Measurements from ENCODE around the gene FER1L5.

Gene FER1L5

DNA sequence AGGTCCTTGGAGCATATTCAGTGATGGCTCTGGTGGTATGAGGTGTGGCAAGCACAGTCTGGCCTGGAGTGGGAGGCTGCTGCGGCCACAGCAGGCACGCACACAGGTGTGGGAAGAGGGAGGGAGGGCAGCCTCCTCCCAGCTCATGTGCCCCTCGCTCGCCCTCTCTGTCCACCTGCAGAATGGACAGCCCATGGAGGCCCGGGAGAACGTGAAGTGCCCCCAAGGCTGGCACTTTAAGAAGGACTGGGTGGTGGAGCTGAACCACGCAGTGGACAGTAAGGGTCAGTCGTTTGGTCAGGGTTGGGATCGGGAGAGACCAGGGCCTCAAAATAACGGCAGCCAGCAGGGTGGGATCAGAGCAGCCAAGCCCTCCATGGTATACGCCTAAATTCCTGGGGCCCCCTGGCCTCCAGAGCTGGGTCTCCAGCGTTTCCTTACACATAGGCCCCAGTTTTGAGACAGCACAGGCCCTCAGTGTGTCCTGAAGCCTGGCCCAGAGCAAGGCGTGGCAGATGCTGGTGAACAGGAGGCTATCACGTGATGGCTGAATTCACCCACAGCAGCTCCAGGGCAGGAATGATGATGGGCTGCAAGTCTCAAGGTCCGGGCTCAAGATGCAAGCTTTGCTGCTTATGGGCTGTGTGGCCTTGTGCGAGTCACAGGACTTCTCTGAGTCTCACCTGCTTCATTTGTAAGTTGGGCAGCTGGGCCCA, 47.9 kb downstream of the FER1L5 start:
- in situ Hi-C loops (cut with MboI; ENCODE audit: low sequenced_read_pairs, unreplicated experiment) = no loop called here

DNA sequence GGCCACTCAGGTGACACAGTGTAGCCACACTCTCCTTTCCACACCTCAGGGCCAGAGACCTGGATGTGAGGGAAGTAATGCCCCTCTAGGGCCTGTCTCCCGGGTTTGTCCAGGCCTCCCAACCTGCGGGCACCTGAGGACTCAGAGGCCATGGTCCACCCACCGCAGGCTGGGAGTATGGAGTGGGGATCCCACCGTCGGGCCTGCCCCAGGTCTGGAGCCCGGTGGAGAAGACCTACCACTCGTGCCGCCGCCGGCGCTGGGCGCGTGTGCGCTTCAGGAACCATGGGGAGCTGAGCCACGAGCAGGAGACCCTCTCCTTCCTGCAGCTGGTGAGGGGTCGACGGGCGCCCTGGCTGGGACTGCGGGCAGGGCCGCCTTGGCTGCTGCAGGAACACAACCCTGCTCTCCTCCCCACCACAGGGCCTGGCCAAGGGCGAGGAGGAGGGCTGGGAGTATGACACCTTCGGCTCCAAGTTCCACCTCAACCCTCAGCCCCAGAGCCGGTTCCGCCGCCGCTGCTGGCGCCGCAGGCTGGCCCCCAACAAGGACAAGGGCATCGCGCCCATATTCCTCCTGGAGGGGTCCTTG, 48.6 kb downstream of the FER1L5 start:
- DNase-seq (ENCODE audit: low spot score) = no peak
- in situ Hi-C loops (cut with MboI; ENCODE audit: low sequenced_read_pairs, unreplicated experiment) = no loop called here
- no peak for TF ChIP-seq CTCF (IDR thresholded peaks at IDR 0.05; ENCODE audit: borderline replicate concordance, control extremely low read depth, extremely low read depth, insufficient read depth, missing control alignments)

More for the DNA sequence above, 47.9 kb downstream of the FER1L5 start:
- no peak for DNase-seq (ENCODE audit: low spot score)
- TF ChIP-seq CTCF (IDR thresholded peaks at IDR 0.05; ENCODE audit: borderline replicate concordance, control extremely low read depth, extremely low read depth, insufficient read depth, missing control alignments) = no peak

GRCh38 chr2:96692094-96692971, 49.8 kb downstream of the FER1L5 start:
- in situ Hi-C loops (cut with MboI; ENCODE audit: low sequenced_read_pairs, unreplicated experiment) = no loop called here
- no peak for TF ChIP-seq CTCF (IDR thresholded peaks at IDR 0.05; ENCODE audit: borderline replicate concordance, control extremely low read depth, extremely low read depth, insufficient read depth, missing control alignments)
- DNase-seq (ENCODE audit: low spot score) = no peak

- no peak for TF ChIP-seq CTCF (IDR thresholded peaks at IDR 0.05; ENCODE audit: borderline replicate concordance, control extremely low read depth, extremely low read depth, insufficient read depth, missing control alignments)
- no peak for DNase-seq (ENCODE audit: low spot score)
Measured at GRCh38 chr2:96693286-96694200, 51.0 kb downstream of the FER1L5 start.

DNA sequence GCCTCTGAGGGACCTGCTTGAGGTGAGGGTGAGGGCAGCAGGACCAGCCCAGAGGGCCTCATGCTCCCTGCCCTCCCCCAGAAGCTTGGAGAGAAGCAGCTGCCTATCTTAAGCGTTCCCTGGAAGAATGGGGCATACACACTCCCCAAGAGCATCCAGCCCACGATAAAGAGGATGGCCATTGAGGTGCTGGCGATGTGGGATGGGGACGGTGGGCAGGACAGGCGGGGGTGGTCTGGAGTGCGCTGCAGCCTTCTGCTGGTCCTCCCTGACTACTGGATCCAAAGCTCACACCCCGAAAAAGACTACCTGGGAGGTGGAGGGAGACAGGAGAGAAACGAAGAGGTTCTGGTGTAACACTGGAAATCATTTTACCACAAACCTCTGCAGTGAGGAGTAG, 51.7 kb downstream of the FER1L5 start:
- TF ChIP-seq CTCF (IDR thresholded peaks at IDR 0.05; ENCODE audit: borderline replicate concordance, control extremely low read depth, extremely low read depth, insufficient read depth, missing control alignments) = no peak
- DNase-seq (ENCODE audit: low spot score) = no peak
- in situ Hi-C loops (cut with MboI; ENCODE audit: low sequenced_read_pairs, unreplicated experiment) = no loop called here

More at GRCh38 chr2:96693286-96694200, 51.0 kb downstream of the FER1L5 start:
- in situ Hi-C loops (cut with MboI; ENCODE audit: low sequenced_read_pairs, unreplicated experiment) = no loop called here
